DND-41 (cell line): ENCODE results near the gene IQGAP2.

ENCODE experiments used
- ATAC-seq: fragments of 200-7000 bp; cut with Tn5 transposase; 3 replicates; pipeline ENCODE4 v1.9.1; 2021; ENCODE audit warnings: low read depth; ENCODE audit not compliant: insufficient read depth
- DNase-seq: peaks from one replicate; pipeline ENCODE4 v3.0.0-alpha.2; 2020
- H2AFZ ChIP-seq: 2 replicates; pipeline ENCODE4 v1.6.0; 2012; ENCODE audit warnings: low read depth, low read length
- H3K27ac ChIP-seq: 2 replicates; pipeline ENCODE4 v1.5.1; 2012; ENCODE audit warnings: low read length, inconsistent platforms
- H3K27me3 ChIP-seq: fragments of 200-600 bp; sonication (generic); 2 replicates; pipeline ENCODE4 v1.6.0; 2012; ENCODE audit warnings: low read length, mild to moderate bottlenecking, inconsistent platforms; ENCODE audit not compliant: insufficient read depth, poor library complexity
- H3K36me3 ChIP-seq: 2 replicates; pipeline ENCODE4 v1.5.1; 2012; ENCODE audit warnings: low read length, inconsistent platforms; ENCODE audit not compliant: insufficient read depth
- H3K4me1 ChIP-seq: 2 replicates; pipeline ENCODE4 v1.5.1; 2012; ENCODE audit warnings: mild to moderate bottlenecking, low read length; ENCODE audit not compliant: insufficient read depth
- H3K4me2 ChIP-seq: 2 replicates; pipeline ENCODE4 v1.6.0; 2012; ENCODE audit warnings: mild to moderate bottlenecking, moderate library complexity, low read length, inconsistent platforms; ENCODE audit not compliant: insufficient read depth
- H3K4me3 ChIP-seq, 2 experiments: fragments of 200-600 bp in 1 of 2; shearing (Covaris generic) in 1 of 2; 2 replicates each; pipeline ENCODE4 v1.5.1; 2012 to 2016; ENCODE audit warnings: inconsistent platforms in 2 of 2, low read length in 2 of 2, mild to moderate bottlenecking in 2 of 2, low read depth in 1 of 2, moderate library complexity in 1 of 2
- H3K79me2 ChIP-seq: 2 replicates; pipeline ENCODE4 v1.6.0; 2012; ENCODE audit warnings: low read length, inconsistent platforms; ENCODE audit not compliant: insufficient read depth
- H3K9ac ChIP-seq: 2 replicates; pipeline ENCODE4 v1.6.0; 2012; ENCODE audit warnings: low read depth, mild to moderate bottlenecking, inconsistent platforms, low read length, moderate library complexity
- H3K9me3 ChIP-seq: 2 replicates; pipeline ENCODE4 v1.5.1; 2012; ENCODE audit warnings: low read length, moderate library complexity, mild to moderate bottlenecking, inconsistent platforms; ENCODE audit not compliant: insufficient read depth, severe bottlenecking
- H4K20me1 ChIP-seq: 2 replicates; pipeline ENCODE4 v1.6.0; 2012; ENCODE audit warnings: low read length; ENCODE audit not compliant: insufficient read depth
- EZH2 ChIP-seq: IDR thresholded peaks from 3 replicates; pipeline ENCODE4 v1.6.1; 2012; ENCODE audit warnings: borderline replicate concordance, low read depth, mild to moderate bottlenecking, moderate library complexity, low read length, inconsistent platforms; ENCODE audit not compliant: severe bottlenecking
- TF ChIP-seq, protein P1 (sequence below): IDR thresholded peaks from 2 replicates; pipeline ENCODE4 v1.5.1; 2012; ENCODE audit warnings: borderline replicate concordance, low read length, moderate library complexity, mild to moderate bottlenecking; ENCODE audit not compliant: poor library complexity, severe bottlenecking; ENCODE audit errors: extremely low read depth

Gene IQGAP2

DNA sequence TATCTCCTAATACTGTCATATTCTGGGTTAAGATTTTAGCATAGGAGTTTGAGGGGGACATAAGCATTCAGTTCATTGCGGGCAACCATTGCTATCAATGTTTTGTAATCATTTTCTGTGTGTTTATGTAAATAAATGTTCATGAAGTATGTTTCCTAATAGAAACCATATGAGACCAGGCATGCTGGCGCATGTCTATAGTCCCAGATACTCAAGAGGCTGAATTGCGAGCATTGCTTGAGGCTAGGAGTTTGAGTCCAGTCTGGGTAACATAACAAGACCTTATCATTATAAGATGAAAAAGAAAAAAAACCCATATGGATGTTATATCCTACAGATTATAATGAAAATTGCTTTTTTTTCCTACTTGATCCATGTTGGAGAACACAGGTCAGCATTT is 129.0 kb downstream of the IQGAP2 start:
- no peak for ATAC-seq
- H3K9me3 ChIP-seq: no peaks in the 10 kb centered on the region
- H3K4me2 ChIP-seq: no peak overlapping the region
- DNase-seq: no peak
- H4K20me1 ChIP-seq: no peaks in the 10 kb centered on the region
- no peak overlapping the region for H3K27ac ChIP-seq
- H3K4me1 ChIP-seq: no peaks in the 10 kb centered on the region
- TF ChIP-seq EZH2: no peak
- TF ChIP-seq, protein P1, sequence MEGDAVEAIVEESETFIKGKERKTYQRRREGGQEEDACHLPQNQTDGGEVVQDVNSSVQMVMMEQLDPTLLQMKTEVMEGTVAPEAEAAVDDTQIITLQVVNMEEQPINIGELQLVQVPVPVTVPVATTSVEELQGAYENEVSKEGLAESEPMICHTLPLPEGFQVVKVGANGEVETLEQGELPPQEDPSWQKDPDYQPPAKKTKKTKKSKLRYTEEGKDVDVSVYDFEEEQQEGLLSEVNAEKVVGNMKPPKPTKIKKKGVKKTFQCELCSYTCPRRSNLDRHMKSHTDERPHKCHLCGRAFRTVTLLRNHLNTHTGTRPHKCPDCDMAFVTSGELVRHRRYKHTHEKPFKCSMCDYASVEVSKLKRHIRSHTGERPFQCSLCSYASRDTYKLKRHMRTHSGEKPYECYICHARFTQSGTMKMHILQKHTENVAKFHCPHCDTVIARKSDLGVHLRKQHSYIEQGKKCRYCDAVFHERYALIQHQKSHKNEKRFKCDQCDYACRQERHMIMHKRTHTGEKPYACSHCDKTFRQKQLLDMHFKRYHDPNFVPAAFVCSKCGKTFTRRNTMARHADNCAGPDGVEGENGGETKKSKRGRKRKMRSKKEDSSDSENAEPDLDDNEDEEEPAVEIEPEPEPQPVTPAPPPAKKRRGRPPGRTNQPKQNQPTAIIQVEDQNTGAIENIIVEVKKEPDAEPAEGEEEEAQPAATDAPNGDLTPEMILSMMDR: no peak
- no peaks in the 10 kb centered on the region for H3K79me2 ChIP-seq
- H3K36me3 ChIP-seq: no peaks in the 10 kb centered on the region
- no peak overlapping the region for H2AFZ ChIP-seq
- H3K4me3 ChIP-seq: no peak overlapping the region
- no peak overlapping the region for H3K9ac ChIP-seq
- H3K27me3 ChIP-seq: no peaks in the 10 kb centered on the region

DNA sequence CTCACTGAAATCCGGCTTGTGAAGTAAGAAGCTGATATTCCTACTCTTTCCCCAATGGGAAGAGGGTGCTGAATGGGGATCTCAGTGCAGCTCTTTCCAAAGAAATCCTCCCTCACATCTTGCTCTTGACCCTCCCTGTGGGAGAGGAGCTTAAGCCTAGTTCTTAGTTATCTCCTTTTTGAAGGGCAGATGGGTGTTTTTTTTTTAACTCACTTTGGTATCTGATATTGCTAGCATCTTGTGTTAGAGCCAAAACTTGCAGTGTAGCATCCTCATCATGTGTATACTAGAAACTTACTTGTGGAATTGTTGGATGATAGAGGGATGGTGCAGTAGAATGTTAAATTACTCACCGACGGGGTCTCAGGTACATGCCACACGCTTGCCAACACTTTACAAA is 129.9 kb downstream of the IQGAP2 start:
- DNase-seq (no peak), ATAC-seq (no peak)
- no peaks in the 10 kb centered on the region for H3K9me3 ChIP-seq
- no peaks in the 10 kb centered on the region for H3K4me1 ChIP-seq
- no peak overlapping the region for H2AFZ ChIP-seq
- H3K27me3 ChIP-seq: no peaks in the 10 kb centered on the region
- no peak overlapping the region for H3K27ac ChIP-seq
- H3K4me2 ChIP-seq: no peak overlapping the region
- no peaks in the 10 kb centered on the region for H3K79me2 ChIP-seq
- no peak for TF ChIP-seq EZH2
- TF ChIP-seq, protein P1: no peak
- no peaks in the 10 kb centered on the region for H4K20me1 ChIP-seq
- H3K36me3 ChIP-seq: no peaks in the 10 kb centered on the region
- no peak overlapping the region for H3K9ac ChIP-seq
- H3K4me3 ChIP-seq: no peak overlapping the region

DNA sequence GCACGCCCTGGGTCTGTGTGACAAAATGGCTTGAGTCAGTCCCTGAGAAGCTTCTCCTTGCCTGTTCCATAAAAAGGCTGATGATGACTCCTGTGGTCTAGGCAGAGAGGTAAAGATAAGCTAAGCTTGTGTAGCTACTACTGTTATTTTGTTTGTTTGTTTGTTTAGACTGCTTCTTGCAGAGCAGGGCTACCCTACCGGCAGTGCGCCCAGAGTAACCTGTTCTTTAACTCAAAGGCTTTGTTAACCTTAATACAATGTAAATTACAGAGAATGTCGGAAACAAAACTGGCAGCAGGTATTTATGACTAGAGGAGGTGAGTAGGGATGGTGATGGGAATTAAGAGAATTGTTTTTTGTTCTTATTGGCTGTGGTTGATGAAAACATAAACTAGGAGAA is 132.5 kb downstream of the IQGAP2 start:
- H3K4me1 ChIP-seq: no peaks in the 10 kb centered on the region
- DNase-seq: no peak
- H3K27me3 ChIP-seq: no peaks in the 10 kb centered on the region
- no peak overlapping the region for H3K9ac ChIP-seq
- no peak overlapping the region for H3K4me2 ChIP-seq
- ATAC-seq: no peak
- no peaks in the 10 kb centered on the region for H3K9me3 ChIP-seq
- no peak for TF ChIP-seq EZH2
- TF ChIP-seq, protein P1: no peak
- H3K27ac ChIP-seq: no peak overlapping the region
- H2AFZ ChIP-seq: no peak overlapping the region
- no peak overlapping the region for H3K4me3 ChIP-seq
- H3K79me2 ChIP-seq: no peaks in the 10 kb centered on the region
- H4K20me1 ChIP-seq: no peaks in the 10 kb centered on the region
- no peaks in the 10 kb centered on the region for H3K36me3 ChIP-seq

DNA sequence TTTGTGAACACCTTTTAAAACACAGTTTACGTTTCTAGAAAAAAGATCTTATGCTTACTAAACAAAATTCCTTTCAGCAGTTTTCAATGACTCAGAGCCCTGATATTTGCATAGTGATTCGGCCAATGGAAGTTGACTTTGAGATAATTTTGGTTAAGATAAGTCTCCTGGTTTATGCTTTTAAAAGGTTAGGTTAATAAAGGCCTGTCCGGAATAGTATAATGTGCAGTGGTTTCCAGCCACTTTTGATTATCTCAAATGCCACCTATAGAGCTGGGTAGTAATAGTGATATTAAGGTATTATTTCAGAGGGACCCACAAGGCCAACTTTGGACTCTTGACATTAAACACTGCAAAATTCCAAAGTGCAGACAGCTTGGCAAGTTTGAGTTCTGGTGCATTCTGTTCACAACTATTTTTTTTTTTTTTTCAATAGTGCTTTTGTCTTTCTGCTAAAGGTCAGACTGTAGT is 134.0 kb downstream of the IQGAP2 start:
- no peak overlapping the region for H3K27ac ChIP-seq
- no peaks in the 10 kb centered on the region for H3K79me2 ChIP-seq
- H3K9me3 ChIP-seq: no peaks in the 10 kb centered on the region
- H3K4me3 ChIP-seq: no peak overlapping the region
- no peak overlapping the region for H2AFZ ChIP-seq
- H3K4me2 ChIP-seq: no peak overlapping the region
- H3K4me1 ChIP-seq: no peaks in the 10 kb centered on the region
- no peaks in the 10 kb centered on the region for H3K27me3 ChIP-seq
- no peaks in the 10 kb centered on the region for H3K36me3 ChIP-seq
- no peak for DNase-seq
- no peak overlapping the region for H3K9ac ChIP-seq
- TF ChIP-seq, protein P1: no peak
- TF ChIP-seq EZH2: no peak
- H4K20me1 ChIP-seq: no peaks in the 10 kb centered on the region
- no peak for ATAC-seq
